Choroid plexus epithelial cell (primary cell): ENCODE results near the gene PYGL.

Source experiments
- DNase-seq: peaks from one replicate; pipeline ENCODE4 v3.0.0-alpha.2; 2010; ENCODE audit warnings: low read depth
- H3K4me3 ChIP-seq: 2 replicates; pipeline ENCODE4 v1.5.1; 2011; ENCODE audit warnings: low read depth, mild to moderate bottlenecking, control low read depth, low read length, moderate library complexity
- TF ChIP-seq, protein P1 (sequence below): conservative IDR thresholded peaks from 2 replicates; pipeline ENCODE4 v1.5.1; 2011; ENCODE audit warnings: low read depth, mild to moderate bottlenecking, control low read depth, inconsistent platforms, low read length, moderate library complexity

The PYGL gene

GRCh38 chr14:50892255-50892654 is 52.0 kb downstream of the PYGL start:
- no peak for DNase-seq
- H3K4me3 ChIP-seq = no peak overlapping the region
- TF ChIP-seq, protein P1, sequence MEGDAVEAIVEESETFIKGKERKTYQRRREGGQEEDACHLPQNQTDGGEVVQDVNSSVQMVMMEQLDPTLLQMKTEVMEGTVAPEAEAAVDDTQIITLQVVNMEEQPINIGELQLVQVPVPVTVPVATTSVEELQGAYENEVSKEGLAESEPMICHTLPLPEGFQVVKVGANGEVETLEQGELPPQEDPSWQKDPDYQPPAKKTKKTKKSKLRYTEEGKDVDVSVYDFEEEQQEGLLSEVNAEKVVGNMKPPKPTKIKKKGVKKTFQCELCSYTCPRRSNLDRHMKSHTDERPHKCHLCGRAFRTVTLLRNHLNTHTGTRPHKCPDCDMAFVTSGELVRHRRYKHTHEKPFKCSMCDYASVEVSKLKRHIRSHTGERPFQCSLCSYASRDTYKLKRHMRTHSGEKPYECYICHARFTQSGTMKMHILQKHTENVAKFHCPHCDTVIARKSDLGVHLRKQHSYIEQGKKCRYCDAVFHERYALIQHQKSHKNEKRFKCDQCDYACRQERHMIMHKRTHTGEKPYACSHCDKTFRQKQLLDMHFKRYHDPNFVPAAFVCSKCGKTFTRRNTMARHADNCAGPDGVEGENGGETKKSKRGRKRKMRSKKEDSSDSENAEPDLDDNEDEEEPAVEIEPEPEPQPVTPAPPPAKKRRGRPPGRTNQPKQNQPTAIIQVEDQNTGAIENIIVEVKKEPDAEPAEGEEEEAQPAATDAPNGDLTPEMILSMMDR = no peak

GRCh38 chr14:50887476-50887875 is 56.8 kb downstream of the PYGL start:
- H3K4me3 ChIP-seq = no peak overlapping the region
- TF ChIP-seq, protein P1 = no peak
- DNase-seq = no peak

- DNase-seq = no peak
- H3K4me3 ChIP-seq = no peak overlapping the region
- TF ChIP-seq, protein P1 = no peak
Observed at GRCh38 chr14:50883827-50884197, 60.5 kb downstream of the PYGL start.

DNA sequence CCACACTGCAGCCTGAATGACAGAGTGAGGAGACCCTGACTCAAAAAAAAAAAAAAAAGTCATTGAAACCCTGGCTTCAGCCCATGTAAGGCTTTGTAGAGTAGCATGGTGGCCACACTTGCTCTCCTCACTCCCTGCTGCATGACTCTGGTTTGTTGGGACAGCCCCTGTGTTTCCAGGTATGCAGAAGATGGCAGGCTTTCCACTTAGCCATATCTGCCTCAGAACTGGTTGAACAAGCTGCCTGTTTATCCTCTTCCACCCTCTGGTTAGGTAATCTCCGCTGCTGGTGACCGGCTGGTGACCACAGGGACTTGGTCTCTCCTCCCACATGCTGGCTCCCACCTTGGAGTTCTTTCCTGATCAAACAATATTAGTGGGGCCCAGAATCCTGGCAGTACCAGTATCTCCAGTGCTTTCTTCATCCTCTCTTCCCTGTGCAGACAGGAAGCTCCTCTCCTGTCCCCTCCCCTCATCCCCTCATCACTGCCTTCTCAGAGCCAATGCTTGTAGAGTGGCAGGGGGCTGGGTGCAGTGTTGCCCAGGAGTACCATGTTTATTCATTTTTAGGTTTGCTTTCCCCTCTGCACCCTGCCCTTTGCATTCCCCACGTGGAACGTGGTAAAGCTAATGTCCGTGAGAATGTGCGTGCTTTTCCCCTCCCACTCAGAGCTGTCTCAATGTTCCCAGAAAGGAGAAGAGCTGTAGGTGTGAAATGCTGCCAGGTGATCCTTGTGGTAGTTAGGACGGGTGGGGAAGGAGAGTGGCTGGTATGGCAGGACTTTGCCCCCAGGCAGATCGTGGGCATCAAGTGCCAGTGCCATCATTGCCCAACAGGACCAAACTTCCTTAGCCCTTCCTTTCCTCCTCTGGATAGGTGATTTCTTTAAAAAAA is 61.1 kb downstream of the PYGL start:
- TF ChIP-seq, protein P1 = no peak
- H3K4me3 ChIP-seq = no peak overlapping the region
- no peak for DNase-seq

- TF ChIP-seq, protein P1 = no peak
- no peak overlapping the region for H3K4me3 ChIP-seq
- peak; percentile 63 for DNase-seq
Observed at GRCh38 chr14:50875359-50876070, 68.8 kb downstream of the PYGL start.

GRCh38 chr14:50874757-50875156 is 69.5 kb downstream of the PYGL start:
- no peak for DNase-seq
- no peak overlapping the region for H3K4me3 ChIP-seq
- TF ChIP-seq, protein P1 = no peak
